ENCODE measurements around the gene INHBE.

Gene INHBE

DNA sequence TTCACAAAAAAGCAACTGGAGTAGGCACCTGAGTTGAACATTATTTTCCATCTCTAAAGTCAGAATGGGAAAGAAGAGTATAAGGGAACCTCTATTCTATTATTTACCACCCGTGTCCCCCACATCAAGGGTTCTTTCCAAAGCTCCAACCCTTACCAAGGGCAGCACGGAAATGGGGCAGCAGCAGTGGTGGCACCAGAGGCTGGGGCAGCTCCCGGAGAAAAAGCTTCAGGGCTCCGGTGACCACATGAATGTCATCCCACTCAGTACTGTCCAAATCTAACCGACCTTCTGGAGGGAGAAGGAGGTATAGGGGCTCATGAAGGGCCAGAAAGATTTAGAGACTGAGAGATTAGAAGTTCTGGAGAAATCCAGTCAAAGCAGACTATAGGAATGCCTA is 18.8 kb downstream of the INHBE start:
- no peaks in the 10 kb centered on the region for H3K9me3 Mint-ChIP-seq
- no peak for DNase-seq (ENCODE audit: low spot score in 2 of 2)
- no peak for ATAC-seq
- H3K4me3 Mint-ChIP-seq = peak overlapping the region; percentile 86
- peak overlapping the region; percentile 13 for H3K27ac Mint-ChIP-seq
- H3K4me1 Mint-ChIP-seq = peaks cover 68% of the 10 kb centered on the region
- peaks cover 91% of the 10 kb centered on the region for H3K36me3 Mint-ChIP-seq

DNA sequence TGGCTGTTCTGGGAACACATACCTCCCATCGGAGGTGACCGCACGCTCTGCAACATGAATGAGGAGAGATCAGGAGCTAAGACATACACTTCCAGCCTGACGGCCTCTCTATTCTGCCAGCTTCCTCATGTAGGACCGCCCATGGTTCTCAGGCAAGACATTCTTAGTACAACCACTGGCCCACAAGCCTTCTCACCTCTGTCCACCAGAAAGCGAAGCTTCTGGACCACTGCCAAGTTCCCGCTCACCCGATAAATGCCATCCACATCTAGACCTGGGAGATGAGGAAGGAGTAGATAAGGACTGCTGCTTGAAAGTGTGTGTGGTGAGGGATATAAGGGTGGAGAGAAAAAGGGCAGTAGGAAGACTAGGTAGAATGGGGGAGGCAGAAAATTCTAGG is 19.3 kb downstream of the INHBE start:
- Mint-ChIP-seq H3K4me3 (peak overlapping the region; percentile 86), H3K4me1 (peaks cover 73% of the 10 kb centered on the region), H3K36me3 (peaks cover 91% of the 10 kb centered on the region), H3K27ac (peak overlapping the region; percentile 13), H3K9me3 (no peaks in the 10 kb centered on the region)
- no peak for ATAC-seq
- DNase-seq (ENCODE audit: low spot score in 2 of 2) = no peak

DNA sequence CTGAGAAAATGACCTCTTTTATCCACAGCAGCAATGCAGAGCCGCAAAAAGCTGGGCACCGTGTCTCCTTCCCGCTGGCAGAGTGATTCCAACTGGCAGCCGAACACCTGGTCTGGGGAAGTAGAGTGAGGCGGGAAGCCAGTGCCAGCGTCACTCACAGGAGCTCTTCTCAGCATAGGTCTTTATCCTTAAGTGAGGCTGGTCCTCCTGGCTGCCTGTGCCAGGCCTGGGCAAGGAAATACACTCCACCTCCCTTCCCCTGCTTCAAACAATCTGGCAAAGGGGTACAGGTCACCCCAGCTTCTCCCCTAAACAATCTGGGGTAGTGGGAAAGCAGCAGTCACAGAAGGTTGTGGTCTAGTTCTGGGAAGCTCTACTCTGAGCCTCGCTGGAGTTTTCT is 19.8 kb downstream of the INHBE start:
- DNase-seq (ENCODE audit: low spot score in 2 of 2) = no peak
- H3K4me3 Mint-ChIP-seq = peak overlapping the region; percentile 86
- ATAC-seq = no peak
- peaks cover 78% of the 10 kb centered on the region for H3K4me1 Mint-ChIP-seq
- no peaks in the 10 kb centered on the region for H3K9me3 Mint-ChIP-seq
- H3K27ac Mint-ChIP-seq = peak overlapping the region; percentile 13
- H3K36me3 Mint-ChIP-seq = peaks cover 91% of the 10 kb centered on the region

DNA sequence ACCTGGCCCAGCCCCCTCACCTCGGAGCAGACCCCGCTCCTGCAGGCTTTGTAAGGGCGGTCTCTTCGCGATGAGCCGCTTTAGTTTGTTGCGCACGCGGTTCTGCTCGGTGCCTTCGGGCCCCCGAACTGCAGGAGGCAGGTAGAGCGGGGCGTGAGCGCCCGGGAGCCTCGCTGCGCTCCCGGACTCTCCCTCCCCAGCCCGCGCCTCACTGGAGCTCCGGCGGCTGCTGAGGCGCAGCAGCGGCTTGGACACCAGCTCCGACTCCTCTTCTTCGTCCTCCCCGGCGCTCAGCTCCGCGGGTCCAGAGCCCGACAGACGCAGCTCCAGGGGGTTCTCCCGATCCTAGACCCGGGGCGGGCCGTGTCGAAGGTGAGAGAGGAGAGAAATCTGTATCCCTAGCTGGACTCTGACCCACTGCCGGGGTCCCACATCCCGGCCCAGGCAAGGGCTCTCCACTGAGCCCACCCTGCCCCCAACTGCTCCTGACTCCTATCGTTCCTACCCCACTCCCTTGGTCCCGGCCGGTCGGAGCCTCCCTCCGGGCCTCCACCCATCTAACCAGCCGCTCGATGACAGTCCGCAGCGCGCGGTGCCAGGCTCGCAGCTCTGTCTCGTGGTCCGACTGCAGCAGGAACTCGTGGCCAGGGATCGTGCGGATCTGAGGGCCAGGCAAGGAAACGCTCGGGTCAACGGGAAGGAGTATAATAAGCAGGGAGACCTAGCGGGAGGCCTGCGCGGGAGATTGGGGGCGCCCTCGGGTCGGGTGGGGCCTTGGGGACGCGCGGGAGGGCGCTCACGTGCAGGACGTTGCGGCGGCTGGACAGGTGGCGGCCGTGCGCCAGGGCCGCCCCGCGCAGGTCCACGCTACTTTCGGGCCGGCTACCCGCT is 20.4 kb downstream of the INHBE start:
- ATAC-seq (no peak), DNase-seq (ENCODE audit: low spot score in 2 of 2) (no peak)
- Mint-ChIP-seq H3K27ac (peak overlapping the region; percentile 99), H3K4me1 (peaks cover 84% of the 10 kb centered on the region), H3K36me3 (peaks cover 92% of the 10 kb centered on the region), H3K9me3 (no peaks in the 10 kb centered on the region), H3K4me3 (peak overlapping the region; percentile 86)

DNA sequence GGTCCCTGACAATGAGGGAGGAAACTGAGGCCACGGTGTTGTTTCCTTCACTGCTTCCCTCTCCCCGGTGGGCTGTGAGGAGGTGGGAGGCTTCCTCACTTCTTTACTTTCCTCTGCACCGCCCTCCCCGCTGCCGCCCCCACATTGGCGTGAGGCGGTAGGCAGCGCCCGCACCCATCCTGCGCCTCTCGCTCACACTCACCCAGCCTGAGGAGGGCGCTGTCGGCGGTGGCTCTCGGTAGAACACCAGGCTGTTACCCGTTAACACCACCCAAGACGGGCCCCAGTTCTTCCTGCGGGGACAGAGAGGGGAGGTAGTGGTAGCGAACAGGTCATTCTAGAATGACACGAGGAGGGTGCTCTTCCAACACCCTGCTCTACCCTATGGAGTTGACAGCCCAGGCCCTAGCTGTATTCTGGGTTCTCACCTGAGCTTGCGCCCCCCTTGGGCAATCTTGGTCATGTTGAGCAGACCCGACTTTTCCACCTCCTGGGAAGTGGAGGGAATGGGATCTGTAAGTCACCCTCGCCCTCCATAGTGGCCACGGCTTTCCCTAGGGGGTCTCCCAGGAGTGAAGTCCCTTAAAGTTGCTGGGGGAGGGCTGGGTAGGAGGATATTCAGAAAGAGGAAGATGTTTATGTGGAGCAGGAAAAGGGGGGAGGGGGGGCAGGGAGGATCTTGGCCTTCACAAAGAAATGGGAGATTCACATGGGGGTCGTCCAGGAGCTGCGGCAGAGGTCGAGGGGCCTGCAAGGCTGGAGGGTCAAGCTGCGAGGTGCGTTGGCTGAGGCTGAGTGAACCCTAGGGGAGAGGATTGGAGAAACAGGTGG is 21.3 kb downstream of the INHBE start:
- H3K4me3 Mint-ChIP-seq = peak overlapping the region; percentile 86
- DNase-seq (ENCODE audit: low spot score in 2 of 2) (peak; percentile 56 to 85), ATAC-seq (peak; percentile 57)
- peaks cover 86% of the 10 kb centered on the region for H3K4me1 Mint-ChIP-seq
- H3K36me3 Mint-ChIP-seq = peaks cover 88% of the 10 kb centered on the region
- no peaks in the 10 kb centered on the region for H3K9me3 Mint-ChIP-seq
- peak overlapping the region; percentile 99 for H3K27ac Mint-ChIP-seq

DNA sequence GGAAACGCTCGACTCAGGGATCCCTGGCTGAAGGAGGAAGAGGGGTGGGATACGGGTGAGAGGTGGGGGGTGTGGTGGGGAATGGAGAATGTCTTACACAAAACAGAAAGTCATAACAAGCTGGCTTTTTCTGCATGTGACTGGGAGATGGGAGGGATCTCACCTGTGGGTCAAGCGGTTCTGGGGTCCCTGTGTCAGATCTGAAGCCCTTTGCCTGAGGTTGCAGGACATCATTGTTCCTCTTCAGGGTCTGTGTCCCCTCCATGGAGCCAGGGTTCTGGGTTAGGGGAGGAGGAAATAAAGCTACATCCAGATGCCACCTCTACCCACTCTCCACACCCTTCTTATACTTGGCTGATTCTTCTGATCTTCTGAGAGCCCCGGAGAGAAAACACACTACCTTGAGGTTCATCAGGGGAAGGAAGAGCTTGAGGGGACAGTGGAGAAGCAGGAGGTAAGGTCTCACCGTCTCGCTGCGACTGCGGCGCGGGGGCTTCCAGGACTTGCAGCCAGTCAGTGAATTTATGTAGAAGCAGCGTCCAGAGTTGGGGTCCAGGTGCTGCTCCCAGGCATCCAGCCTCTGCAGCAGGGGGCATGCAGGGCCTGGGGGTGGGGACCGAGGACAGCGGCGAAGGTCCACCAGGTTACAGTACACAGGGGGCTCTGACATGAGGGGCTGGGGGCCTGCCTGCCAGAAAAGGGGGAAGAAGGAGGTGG is 22.0 kb downstream of the INHBE start:
- Mint-ChIP-seq H3K4me1 (peaks cover 86% of the 10 kb centered on the region), H3K27ac (peak overlapping the region; percentile 99), H3K4me3 (peak overlapping the region; percentile 86), H3K36me3 (peaks cover 80% of the 10 kb centered on the region), H3K9me3 (no peaks in the 10 kb centered on the region)
- ATAC-seq = no peak
- DNase-seq (ENCODE audit: low spot score in 2 of 2) = no peak

DNA sequence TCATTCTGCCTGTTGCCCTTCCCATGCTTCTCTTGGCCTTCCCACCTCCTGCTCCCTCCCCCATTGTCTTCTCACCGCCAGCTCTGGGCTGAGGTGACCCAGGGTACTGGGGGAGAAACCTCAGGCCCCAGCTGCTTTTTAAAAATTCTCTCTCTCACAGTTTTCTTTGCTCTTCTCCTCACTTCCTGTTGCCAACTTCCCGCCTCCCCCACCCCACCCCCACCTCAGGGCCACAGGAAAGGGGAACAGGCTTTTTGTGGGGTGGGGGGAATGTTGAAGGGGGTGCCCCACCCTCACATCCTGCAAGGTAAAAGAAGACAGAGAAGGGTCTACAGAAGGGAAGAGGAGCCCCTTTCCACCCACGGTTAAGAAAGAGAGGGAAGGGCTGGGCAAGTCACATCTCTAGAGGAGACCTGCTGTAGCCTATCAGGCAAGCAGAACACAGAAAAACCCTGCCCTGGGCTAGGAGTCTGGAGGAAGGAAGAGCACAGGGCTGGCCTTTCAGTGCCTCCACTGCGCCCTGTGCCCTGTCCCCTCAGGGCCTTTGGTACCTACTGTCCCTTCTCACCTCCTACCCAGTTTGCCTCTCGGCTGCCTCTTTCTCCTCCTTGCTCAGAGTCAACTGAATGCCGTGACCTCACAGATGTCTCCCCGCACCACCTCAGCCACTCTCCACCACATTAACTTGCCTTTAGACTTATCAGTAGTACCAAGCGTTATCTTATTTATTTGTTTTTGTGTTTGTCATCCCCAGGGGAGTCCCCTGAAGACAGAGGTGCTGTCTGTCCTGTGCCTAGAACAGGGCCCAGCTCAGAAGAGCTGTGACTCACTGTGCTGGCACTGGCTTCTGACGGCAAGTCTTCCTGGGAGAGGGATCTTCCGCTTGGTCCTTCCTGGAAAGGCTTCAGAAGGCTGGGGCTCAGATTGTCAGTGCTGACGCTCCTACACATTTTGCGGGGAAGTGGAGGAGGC is 22.9 kb downstream of the INHBE start:
- peak; percentile 68 for ATAC-seq
- peak in 1 of 2 donors; percentile 75 for DNase-seq (ENCODE audit: low spot score in 2 of 2)
- Mint-ChIP-seq H3K36me3 (peaks cover 71% of the 10 kb centered on the region), H3K4me1 (peaks cover 80% of the 10 kb centered on the region), H3K27ac (peak overlapping the region; percentile 99), H3K4me3 (peak overlapping the region; percentile 86), H3K9me3 (no peaks in the 10 kb centered on the region)

DNA sequence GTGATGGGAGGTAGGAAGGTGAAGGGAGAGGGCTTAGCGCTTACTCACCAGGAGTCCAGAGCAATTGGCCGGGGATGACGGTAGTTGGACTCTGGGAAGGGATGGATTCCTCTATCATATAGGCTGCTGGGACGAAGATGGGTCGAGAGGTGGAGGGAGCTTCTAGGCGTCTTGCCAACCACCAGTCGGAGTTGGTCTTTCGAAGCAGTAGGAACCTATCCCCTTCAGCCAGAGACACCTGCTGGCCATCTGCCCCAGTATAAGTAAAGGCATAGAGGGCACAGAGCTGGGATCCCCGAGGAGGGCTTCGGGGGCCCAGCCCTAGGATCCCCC is 23.9 kb downstream of the INHBE start:
- DNase-seq (ENCODE audit: low spot score in 2 of 2) (no peak), ATAC-seq (peak; percentile 0)
- Mint-ChIP-seq H3K36me3 (peaks cover 61% of the 10 kb centered on the region), H3K9me3 (no peaks in the 10 kb centered on the region), H3K4me3 (peak overlapping the region; percentile 86), H3K27ac (peak overlapping the region; percentile 99), H3K4me1 (peaks cover 71% of the 10 kb centered on the region)

DNA sequence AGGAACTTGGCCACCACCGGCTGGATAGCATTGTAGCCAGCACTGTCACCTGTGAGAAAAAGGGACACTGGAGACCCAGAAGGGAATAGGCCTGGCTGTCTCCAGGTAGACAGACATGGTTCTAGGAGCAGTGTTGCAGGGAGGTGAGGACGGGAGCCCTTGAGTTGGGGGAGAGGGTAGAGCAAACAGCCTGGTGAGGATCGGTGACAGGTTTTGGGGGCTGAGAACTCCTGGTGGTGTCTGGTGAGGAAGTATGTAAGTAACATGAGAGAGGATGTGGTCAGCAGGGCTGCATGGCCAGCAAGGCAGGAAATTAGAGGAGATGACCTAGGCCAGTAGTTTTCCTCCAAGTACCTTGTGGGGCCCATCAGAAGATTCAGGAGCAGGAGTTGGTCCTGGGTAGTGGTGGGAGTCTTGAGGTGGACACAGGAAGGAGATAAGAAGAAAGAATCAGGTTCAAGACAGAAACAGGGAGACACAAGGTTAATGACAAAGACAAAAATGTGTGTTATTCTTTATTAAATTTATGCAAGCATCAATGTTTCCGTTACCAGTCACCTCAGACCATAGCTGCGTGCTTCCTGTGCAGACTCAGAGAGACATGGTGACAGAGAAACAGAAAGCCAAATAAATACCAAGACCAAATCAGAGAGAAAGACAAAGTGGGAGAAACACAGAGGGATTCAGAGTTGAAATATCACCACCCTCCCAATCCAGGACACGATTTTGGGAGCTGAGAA is 24.4 kb downstream of the INHBE start, which contains the start of gene ARHGAP9:
Gene ARHGAP9 (minus strand): TSS at position 491 of the 740 bp plus-strand sequence. CDS start 460 bp downstream, at position 31.
- H3K4me3 Mint-ChIP-seq = peak within 1 kb of the TSS; percentile 86
- peaks cover 66% of the 10 kb centered on the region for H3K4me1 Mint-ChIP-seq
- no peaks in the 10 kb centered on the region for H3K9me3 Mint-ChIP-seq
- H3K36me3 Mint-ChIP-seq = peaks cover 56% of the 10 kb centered on the region
- ATAC-seq (peak; percentile 76), DNase-seq (ENCODE audit: low spot score in 2 of 2) (peak in 1 of 2 donors; percentile 77)
- H3K27ac Mint-ChIP-seq = peak within 1 kb of the TSS; percentile 99

DNA sequence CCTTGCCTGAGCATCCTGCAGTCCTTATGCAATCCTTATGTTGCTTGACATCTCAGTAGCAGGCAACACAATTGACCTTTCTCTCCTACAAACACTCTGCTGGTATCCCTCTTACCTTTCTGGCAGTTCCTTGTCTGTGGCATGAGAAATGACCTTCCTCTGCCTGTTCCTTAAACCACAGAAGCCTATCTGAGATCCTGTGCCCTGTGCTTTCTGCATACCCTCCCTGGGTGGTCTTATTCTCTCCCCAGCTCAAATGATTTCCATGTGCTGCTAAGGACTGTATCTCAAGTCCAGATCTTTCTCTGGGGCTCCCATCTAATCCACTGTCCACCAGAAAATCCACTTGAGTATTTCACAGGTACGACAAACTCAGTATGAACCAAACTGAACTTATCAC is 26.6 kb downstream of the INHBE start:
- ATAC-seq (no peak), DNase-seq (ENCODE audit: low spot score in 2 of 2) (no peak)
- H3K36me3 Mint-ChIP-seq = peaks cover 36% of the 10 kb centered on the region
- H3K9me3 Mint-ChIP-seq = no peaks in the 10 kb centered on the region
- H3K4me3 Mint-ChIP-seq = peak overlapping the region; percentile 1
- peaks cover 53% of the 10 kb centered on the region for H3K4me1 Mint-ChIP-seq
- peak overlapping the region; percentile 99 for H3K27ac Mint-ChIP-seq

DNA sequence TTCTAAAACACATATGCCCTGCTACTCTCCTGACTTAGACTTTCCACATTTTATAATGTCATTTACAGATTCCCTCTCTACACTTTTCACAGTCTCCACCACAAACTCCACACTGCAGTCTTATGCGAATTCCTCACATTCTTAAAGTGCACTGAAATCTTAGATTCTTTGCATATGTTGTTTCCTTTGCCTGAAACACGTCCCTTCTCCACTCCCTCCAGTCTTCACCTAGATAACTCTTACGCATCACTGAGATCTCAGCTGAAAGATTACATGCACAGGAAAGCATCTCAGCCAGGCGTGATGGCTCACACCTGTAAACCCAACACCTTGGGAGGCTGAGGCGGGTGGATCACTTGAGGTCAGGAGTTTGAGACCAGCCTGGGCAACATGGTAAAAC is 28.4 kb downstream of the INHBE start:
- H3K9me3 Mint-ChIP-seq = no peaks in the 10 kb centered on the region
- no peak overlapping the region for H3K4me3 Mint-ChIP-seq
- no peak overlapping the region for H3K27ac Mint-ChIP-seq
- H3K4me1 Mint-ChIP-seq = peaks cover 37% of the 10 kb centered on the region
- no peak for DNase-seq (ENCODE audit: low spot score in 2 of 2)
- peaks cover 35% of the 10 kb centered on the region for H3K36me3 Mint-ChIP-seq
- ATAC-seq = no peak

DNA sequence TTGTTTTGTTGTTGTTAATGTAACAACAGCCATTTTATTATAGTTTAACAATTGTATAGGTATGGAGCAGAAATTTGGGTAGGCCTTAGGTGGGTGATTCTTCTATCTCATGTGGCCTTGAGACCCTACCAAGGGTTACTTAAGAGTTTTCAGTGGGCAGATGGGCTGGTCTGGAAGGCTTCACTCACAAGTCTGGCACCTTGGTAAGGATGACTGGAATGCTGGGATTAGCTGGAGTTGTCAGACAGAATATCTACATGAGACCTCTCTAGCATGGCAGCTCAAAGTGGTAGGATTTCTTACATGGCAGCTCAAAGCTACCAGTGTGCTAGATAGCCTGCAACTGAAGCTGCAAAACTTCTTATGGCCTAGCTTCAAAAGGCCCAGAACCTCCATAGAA is 30.6 kb downstream of the INHBE start:
- ATAC-seq (no peak), DNase-seq (ENCODE audit: low spot score in 2 of 2) (no peak)
- no peaks in the 10 kb centered on the region for H3K9me3 Mint-ChIP-seq
- H3K4me1 Mint-ChIP-seq = peaks cover 37% of the 10 kb centered on the region
- peaks cover 39% of the 10 kb centered on the region for H3K36me3 Mint-ChIP-seq
- H3K27ac Mint-ChIP-seq = no peak overlapping the region
- no peak overlapping the region for H3K4me3 Mint-ChIP-seq

DNA sequence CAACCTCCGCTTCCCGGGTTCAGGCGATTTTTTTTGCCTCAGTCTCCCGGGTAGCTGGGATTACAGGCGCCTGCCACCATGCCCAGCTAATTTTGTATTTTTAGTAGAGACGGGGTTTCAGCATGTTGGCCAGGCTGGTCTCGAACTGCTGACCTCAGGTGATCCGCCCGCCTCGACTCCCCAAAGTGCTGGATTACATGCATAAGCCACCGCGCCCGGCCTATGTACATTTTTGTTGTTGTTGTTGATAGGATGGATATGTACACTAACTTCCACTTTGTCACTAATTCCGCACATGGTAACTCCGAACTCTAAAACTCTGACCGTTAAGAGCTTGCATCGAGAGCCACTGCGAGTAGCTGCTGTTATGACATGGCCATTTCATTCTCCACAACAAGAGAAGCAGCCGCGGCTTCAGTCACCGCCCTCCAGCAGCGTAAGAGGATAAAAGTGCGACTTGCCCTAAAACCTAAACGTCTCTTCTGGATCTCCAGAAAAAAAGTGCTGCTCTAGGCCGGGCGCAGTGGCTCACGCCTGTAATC is 32.0 kb downstream of the INHBE start:
- peak overlapping the region; percentile 88 for H3K4me3 Mint-ChIP-seq
- H3K4me1 Mint-ChIP-seq = peaks cover 34% of the 10 kb centered on the region
- ATAC-seq (no peak), DNase-seq (ENCODE audit: low spot score in 2 of 2) (no peak)
- H3K27ac Mint-ChIP-seq = peak overlapping the region; percentile 94
- H3K36me3 Mint-ChIP-seq = peaks cover 53% of the 10 kb centered on the region
- H3K9me3 Mint-ChIP-seq = no peaks in the 10 kb centered on the region
